ENCODE measurements around the gene PDCD4.

PDCD4 gene

GRCh38 chr10:110918643-110919348, 47.1 kb downstream of the PDCD4 start, which contains the start of gene BBIP1:
TSS of gene BBIP1 (minus strand) at chr10:110919180. CDS start at chr10:110918157, 1,023 bp downstream.
- POLR2A ChIA-PET = interaction anchor here (0.6 to 2.4 kb wide), 21 partner anchors 9 to 615 kb away, joined by 3 to 20 read pairs (median 4); partner anchors contain the start of genes ADRA2A, PDCD4 and SMNDC1
- CTCF ChIA-PET = no interaction called here
- TF ChIP-seq PKNOX1 (IDR thresholded peaks at IDR 0.05) = peak; percentile 94
- TF ChIP-seq NFRKB (IDR thresholded peaks at IDR 0.05) = no peak
- DNase-seq (ENCODE audit: extremely low spot score) = peak; percentile 93

- ChIA-PET CTCF (no interaction called here), POLR2A (interaction anchor here (0.6 to 2.4 kb wide), 18 partner anchors 9 to 616 kb away, joined by 3 to 20 read pairs (median 4); partner anchors contain the start of genes ADRA2A, PDCD4 and SMNDC1)
- DNase-seq (ENCODE audit: extremely low spot score) = peak; percentile 68
- TF ChIP-seq ARNT (IDR thresholded peaks at IDR 0.05) (no peak), TARDBP (IDR thresholded peaks at IDR 0.05) (no peak), FOXK2 (IDR thresholded peaks at IDR 0.05) (no peak), CTBP1 (IDR thresholded peaks at IDR 0.05; ENCODE audit: borderline replicate concordance) (no peak), BHLHE40 (IDR thresholded peaks at IDR 0.05; ENCODE audit: borderline replicate concordance) (no peak)
Measured at GRCh38 chr10:110919349-110919931, 47.7 kb downstream of the PDCD4 start, which contains the start of gene SHOC2. TSS of gene SHOC2 (plus strand) at chr10:110919604. CDS start at chr10:110964359, 44,755 bp downstream.

GRCh38 chr10:110919971-110920881, 48.5 kb downstream of the PDCD4 start:
- no peak for TF ChIP-seq SP1 (IDR thresholded peaks at IDR 0.05)
- ChIA-PET CTCF (interaction anchor here (0.6 to 1.1 kb wide), 3 partner anchors 10 to 186 kb away, joined by 3 to 4 read pairs (median 3); no protein-coding TSS in a partner anchor), POLR2A (no interaction called here)
- DNase-seq (ENCODE audit: extremely low spot score) = peak; percentile 42

- TF ChIP-seq LEF1 (IDR thresholded peaks at IDR 0.05; ENCODE audit: borderline replicate concordance) (no peak), ZNF384 (IDR thresholded peaks at IDR 0.05) (no peak), ARNT (IDR thresholded peaks at IDR 0.05) (no peak)
- no peak for DNase-seq (ENCODE audit: extremely low spot score)
- POLR2A ChIA-PET = no interaction called here
- CTCF ChIA-PET = no interaction called here
Measured at GRCh38 chr10:110923856-110924493, 52.2 kb downstream of the PDCD4 start.

GRCh38 chr10:110927461-110927860, 55.7 kb downstream of the PDCD4 start:
- ChIA-PET POLR2A (interaction anchor here (1.1 to 3.7 kb wide), 2 partner anchors 9 to 11 kb away, joined by 4 to 20 read pairs; partner anchors contain the start of genes BBIP1 and SHOC2), CTCF (no interaction called here)
- TF ChIP-seq FOXA1 (IDR thresholded peaks at IDR 0.05) = no peak
- TF ChIP-seq TARDBP (IDR thresholded peaks at IDR 0.05) = no peak
- TF ChIP-seq SP1 (IDR thresholded peaks at IDR 0.05) = no peak
- DNase-seq (ENCODE audit: extremely low spot score) = no peak

GRCh38 chr10:110931769-110932381, 60.1 kb downstream of the PDCD4 start:
- ChIA-PET CTCF (no interaction called here), POLR2A (no interaction called here)
- TF ChIP-seq FOXA1 (IDR thresholded peaks at IDR 0.05) = no peak
- no peak for TF ChIP-seq TARDBP (IDR thresholded peaks at IDR 0.05)
- TF ChIP-seq FOXM1 (IDR thresholded peaks at IDR 0.05; ENCODE audit: borderline replicate concordance) = no peak
- no peak for TF ChIP-seq L3MBTL2 (conservative IDR thresholded peaks at IDR 0.05)
- TF ChIP-seq ELF4 (IDR thresholded peaks at IDR 0.05) = no peak
- no peak for DNase-seq (ENCODE audit: extremely low spot score)

- ChIA-PET POLR2A (no interaction called here), CTCF (no interaction called here)
- no peak for DNase-seq (ENCODE audit: extremely low spot score)
- no peak for TF ChIP-seq FOXM1 (IDR thresholded peaks at IDR 0.05; ENCODE audit: borderline replicate concordance)
- no peak for TF ChIP-seq LEF1 (IDR thresholded peaks at IDR 0.05; ENCODE audit: borderline replicate concordance)
- no peak for TF ChIP-seq FOXA1 (IDR thresholded peaks at IDR 0.05)
- no peak for TF ChIP-seq L3MBTL2 (conservative IDR thresholded peaks at IDR 0.05)
- TF ChIP-seq NFRKB (IDR thresholded peaks at IDR 0.05) = no peak
- no peak for TF ChIP-seq HDGF (IDR thresholded peaks at IDR 0.05; ENCODE audit: borderline replicate concordance)
- no peak for TF ChIP-seq TARDBP (IDR thresholded peaks at IDR 0.05)
- no peak for TF ChIP-seq FOXK2 (IDR thresholded peaks at IDR 0.05)
- no peak for TF ChIP-seq SP1 (IDR thresholded peaks at IDR 0.05)
- TF ChIP-seq ARNT (IDR thresholded peaks at IDR 0.05) = no peak
- TF ChIP-seq ELF4 (IDR thresholded peaks at IDR 0.05) = no peak
- no peak for TF ChIP-seq BHLHE40 (IDR thresholded peaks at IDR 0.05; ENCODE audit: borderline replicate concordance)
- no peak for TF ChIP-seq SUZ12 (IDR thresholded peaks at IDR 0.05)
- no peak for TF ChIP-seq PKNOX1 (IDR thresholded peaks at IDR 0.05)
- no peak for TF ChIP-seq ZNF384 (IDR thresholded peaks at IDR 0.05)
Measured at GRCh38 chr10:110932505-110933180, 60.9 kb downstream of the PDCD4 start.

Measured in HEK293T (cell line).